Measurements from ENCODE around the gene OSMR. TPM values are rescaled to one million over a fixed set of nuclear protein-coding genes. Genes with fewer than 3 reads are reported as not detected.

Gene OSMR
- total and polyA plus RNA-seq, 2 donors (not counting 1 experiment from before 2014, with no cell fraction given): not detected

DNA sequence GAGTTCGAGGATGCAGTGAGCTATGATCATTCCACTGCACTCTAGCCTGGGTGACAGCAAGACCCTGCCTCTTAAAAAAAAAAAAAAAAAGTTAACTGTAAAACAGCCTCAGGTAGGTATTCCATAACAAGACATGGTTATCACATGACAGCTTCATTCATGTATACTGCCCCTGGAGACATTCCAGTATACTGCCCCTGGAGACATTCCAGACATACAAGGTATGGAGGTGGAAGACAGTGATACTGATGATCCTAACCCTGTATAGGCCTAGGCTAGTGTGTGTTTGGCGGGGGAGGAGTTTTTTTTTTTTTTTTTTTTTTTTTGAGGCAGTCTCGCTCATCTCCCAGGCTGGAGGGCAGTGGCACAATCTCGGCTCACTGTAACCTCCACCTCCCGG, 122.9 kb downstream of the OSMR start:
- intact Hi-C loops (cut with micrococcal nuclease): no loop called here
- TF ChIP-seq, protein P1, sequence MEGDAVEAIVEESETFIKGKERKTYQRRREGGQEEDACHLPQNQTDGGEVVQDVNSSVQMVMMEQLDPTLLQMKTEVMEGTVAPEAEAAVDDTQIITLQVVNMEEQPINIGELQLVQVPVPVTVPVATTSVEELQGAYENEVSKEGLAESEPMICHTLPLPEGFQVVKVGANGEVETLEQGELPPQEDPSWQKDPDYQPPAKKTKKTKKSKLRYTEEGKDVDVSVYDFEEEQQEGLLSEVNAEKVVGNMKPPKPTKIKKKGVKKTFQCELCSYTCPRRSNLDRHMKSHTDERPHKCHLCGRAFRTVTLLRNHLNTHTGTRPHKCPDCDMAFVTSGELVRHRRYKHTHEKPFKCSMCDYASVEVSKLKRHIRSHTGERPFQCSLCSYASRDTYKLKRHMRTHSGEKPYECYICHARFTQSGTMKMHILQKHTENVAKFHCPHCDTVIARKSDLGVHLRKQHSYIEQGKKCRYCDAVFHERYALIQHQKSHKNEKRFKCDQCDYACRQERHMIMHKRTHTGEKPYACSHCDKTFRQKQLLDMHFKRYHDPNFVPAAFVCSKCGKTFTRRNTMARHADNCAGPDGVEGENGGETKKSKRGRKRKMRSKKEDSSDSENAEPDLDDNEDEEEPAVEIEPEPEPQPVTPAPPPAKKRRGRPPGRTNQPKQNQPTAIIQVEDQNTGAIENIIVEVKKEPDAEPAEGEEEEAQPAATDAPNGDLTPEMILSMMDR (IDR thresholded peaks at IDR 0.05): no peak
- TF ChIP-seq EZH2 (IDR thresholded peaks at IDR 0.05; ENCODE audit: borderline replicate concordance, insufficient read depth, low read depth, low read length, poor library complexity, severe bottlenecking): no peak
- Histone ChIP-seq H3K4me1 (ENCODE audit: control insufficient read depth in 2 of 2, insufficient read depth in 2 of 2, low read length in 2 of 2) (no peaks in the 10 kb centered on the region), H3K36me3 (replicated peaks in 1 of 2; ENCODE audit: control extremely low read depth in 1 of 2, control insufficient read depth in 1 of 2, extremely low read depth in 1 of 2, insufficient read depth in 2 of 2, low read length in 1 of 2) (peaks cover 7 to 54% of the 10 kb centered on the region in 2 experiments), H3K9me3 (ENCODE audit: control extremely low read depth in 1 of 3, control insufficient read depth in 2 of 3, insufficient read depth in 1 of 3, low read length in 2 of 3) (no peaks in the 10 kb centered on the region), H3K79me2 (ENCODE audit: control insufficient read depth, insufficient read depth, low read length) (no peaks in the 10 kb centered on the region), H4K20me1 (ENCODE audit: control insufficient read depth, insufficient read depth, low read length, poor library complexity, severe bottlenecking) (no peaks in the 10 kb centered on the region), H3K27me3 (replicated peaks in 1 of 4; ENCODE audit: control extremely low read depth in 1 of 4, control insufficient read depth in 3 of 4, insufficient read depth in 4 of 4, low read length in 3 of 4) (no peaks in the 10 kb centered on the region), H3K9ac (ENCODE audit: low read length) (no peak overlapping the region), H2AFZ (ENCODE audit: insufficient read depth, low read depth, low read length, poor library complexity, severe bottlenecking) (no peak overlapping the region), H3K27ac (ENCODE audit: low read length in 2 of 2) (no peak overlapping the region), H3K4me2 (replicated peaks; ENCODE audit: low read depth, low read length, poor library complexity, severe bottlenecking) (no peak overlapping the region), H3K4me3 (ENCODE audit: control extremely low read depth in 1 of 5, extremely low read depth in 1 of 5, insufficient read depth in 1 of 5, low read depth in 2 of 5, low read length in 4 of 5) (no peak overlapping the region)
- H3K4me3 Mint-ChIP-seq: no peak overlapping the region
- no peak overlapping the region for H3K27ac Mint-ChIP-seq
- no peaks in the 10 kb centered on the region for H3K9me3 Mint-ChIP-seq (ENCODE audit: insufficient read depth)
- H3K4me1 Mint-ChIP-seq: no peaks in the 10 kb centered on the region
- CTCF ChIA-PET: interaction anchor here (1.0 to 1.2 kb wide), 2 partner anchors 34 to 112 kb away, joined by 4 to 5 read pairs; no protein-coding TSS in a partner anchor
- POLR2A ChIA-PET: no interaction called here
- ATAC-seq (ENCODE audit: low read depth) (no peak), DNase-seq (no peak)
- no peaks in the 10 kb centered on the region for H3K27me3 Mint-ChIP-seq
- 100% methylated on average over 4 of the region's 5 CpGs for WGBS (ENCODE audit: insufficient coverage)

DNA sequence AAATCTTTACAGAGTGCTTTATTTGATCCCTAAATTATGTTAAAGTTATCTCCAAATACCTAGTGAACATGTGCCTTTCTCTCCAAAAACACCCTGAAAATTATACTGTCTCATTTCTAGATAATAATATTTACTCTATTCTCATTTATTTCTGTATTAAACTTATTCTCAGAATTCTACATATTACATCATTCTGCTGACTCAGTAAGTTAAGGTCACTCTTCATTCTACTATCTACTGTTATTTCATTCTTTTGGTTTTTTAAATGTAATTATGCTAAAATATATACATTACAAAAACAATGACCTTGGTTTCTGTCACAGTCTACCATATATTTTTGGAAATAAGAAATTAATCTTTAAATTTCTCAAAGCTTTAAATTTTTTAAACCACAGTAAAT, 132.2 kb downstream of the OSMR start:
- Histone ChIP-seq H3K9ac (ENCODE audit: low read length) (no peak overlapping the region), H3K36me3 (replicated peaks in 1 of 2; ENCODE audit: control extremely low read depth in 1 of 2, control insufficient read depth in 1 of 2, extremely low read depth in 1 of 2, insufficient read depth in 2 of 2, low read length in 1 of 2) (peaks cover 3 to 47% of the 10 kb centered on the region in 2 experiments), H3K4me2 (replicated peaks; ENCODE audit: low read depth, low read length, poor library complexity, severe bottlenecking) (no peak overlapping the region), H3K9me3 (ENCODE audit: control extremely low read depth in 1 of 3, control insufficient read depth in 2 of 3, insufficient read depth in 1 of 3, low read length in 2 of 3) (no peaks in the 10 kb centered on the region), H2AFZ (ENCODE audit: insufficient read depth, low read depth, low read length, poor library complexity, severe bottlenecking) (no peak overlapping the region), H4K20me1 (ENCODE audit: control insufficient read depth, insufficient read depth, low read length, poor library complexity, severe bottlenecking) (peaks cover 4% of the 10 kb centered on the region), H3K79me2 (ENCODE audit: control insufficient read depth, insufficient read depth, low read length) (no peaks in the 10 kb centered on the region), H3K27me3 (replicated peaks in 1 of 4; ENCODE audit: control extremely low read depth in 1 of 4, control insufficient read depth in 3 of 4, insufficient read depth in 4 of 4, low read length in 3 of 4) (no peaks in the 10 kb centered on the region), H3K27ac (ENCODE audit: low read length in 2 of 2) (no peak overlapping the region), H3K4me3 (ENCODE audit: control extremely low read depth in 1 of 5, extremely low read depth in 1 of 5, insufficient read depth in 1 of 5, low read depth in 2 of 5, low read length in 4 of 5) (no peak overlapping the region), H3K4me1 (ENCODE audit: control insufficient read depth in 2 of 2, insufficient read depth in 2 of 2, low read length in 2 of 2) (no peaks in the 10 kb centered on the region)
- Mint-ChIP-seq H3K4me3 (no peak overlapping the region), H3K27me3 (no peaks in the 10 kb centered on the region), H3K9me3 (ENCODE audit: insufficient read depth) (no peaks in the 10 kb centered on the region), H3K27ac (no peak overlapping the region), H3K4me1 (no peaks in the 10 kb centered on the region)
- ATAC-seq (ENCODE audit: low read depth) (no peak), DNase-seq (no peak)
- intact Hi-C loops (cut with micrococcal nuclease): no loop called here
- CTCF ChIA-PET: interaction anchor here (0.7 kb wide), 1 partner anchor 23 kb away, joined by 3 read pairs; no protein-coding TSS in a partner anchor
- TF ChIP-seq, protein P1 (IDR thresholded peaks at IDR 0.05): no peak
- no peak for TF ChIP-seq EZH2 (IDR thresholded peaks at IDR 0.05; ENCODE audit: borderline replicate concordance, insufficient read depth, low read depth, low read length, poor library complexity, severe bottlenecking)
- POLR2A ChIA-PET: no interaction called here
